Stimulated activated CD4-positive, alpha-beta T cell treated with anti-CD3 and anti-CD28 coated beads, Interleukin-1b, Interleukin-23, amount 100 ng/mL, for 48 hours (primary cell): Measurements from ENCODE around the gene MYRIP.
"Not testable (repeated sequence)": the region's sequence is repeated elsewhere in the genome, so short reads cannot be mapped to it uniquely, and the experiment has no call there.

Experiments
- DNase-seq: peaks from one replicate; pipeline ENCODE4 v3.0.0-alpha.2; 2020

The MYRIP gene

GRCh38 chr3:40088527-40089170 is 279.2 kb downstream of the MYRIP start:
- DNase-seq = no peak

GRCh38 chr3:40096661-40097111 is 287.3 kb downstream of the MYRIP start:
- DNase-seq = no peak

- DNase-seq = no peak
These were observed 288.0 kb downstream of the MYRIP start for GRCh38 chr3:40097131-40098117.

DNA sequence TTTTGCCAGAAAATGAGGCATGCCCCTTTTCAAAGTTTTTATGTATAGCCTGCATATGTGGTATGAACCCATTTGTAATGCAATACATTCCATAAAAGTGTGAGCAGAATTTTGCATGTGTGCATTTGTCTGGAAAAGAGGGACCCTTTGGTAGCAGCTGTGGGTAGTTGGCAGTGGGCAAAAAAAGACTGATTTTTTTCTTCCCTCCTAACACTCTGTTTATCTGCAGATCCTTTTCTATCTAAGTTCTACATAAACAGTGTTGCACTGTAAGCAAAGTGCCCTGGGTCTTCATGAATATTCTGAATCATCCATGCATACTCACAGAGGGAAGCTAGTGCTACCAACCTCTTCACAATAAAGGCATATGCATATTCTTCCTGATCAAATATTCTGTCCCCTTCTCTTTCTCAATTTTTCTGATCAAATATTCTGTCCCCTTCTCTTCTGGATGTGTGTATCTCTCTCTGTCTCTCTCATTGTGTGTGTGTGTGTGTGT is 288.9 kb downstream of the MYRIP start:
- DNase-seq = no peak

DNA sequence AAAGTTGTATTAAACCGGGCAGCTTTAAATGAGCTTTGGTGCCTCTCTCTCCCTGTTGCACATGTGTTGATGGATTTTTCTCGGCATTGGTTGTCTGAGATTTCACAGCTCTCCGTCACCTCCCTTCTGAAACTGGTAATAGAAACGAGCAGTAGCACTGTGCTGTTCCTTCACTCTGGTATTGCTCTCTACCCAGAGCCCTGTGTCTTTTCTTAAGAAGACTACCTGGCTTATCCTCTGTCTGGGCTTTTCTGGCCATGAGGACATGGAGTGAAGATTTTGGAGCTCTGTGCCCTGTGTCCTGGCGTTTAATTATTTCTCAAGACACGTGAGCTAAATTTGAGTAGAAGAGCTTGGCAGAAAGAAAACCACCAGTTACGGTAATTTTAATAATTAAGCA is 290.5 kb downstream of the MYRIP start:
- DNase-seq = no peak

- no peak for DNase-seq
These were observed 292.8 kb downstream of the MYRIP start for GRCh38 chr3:40102182-40102581.

DNA sequence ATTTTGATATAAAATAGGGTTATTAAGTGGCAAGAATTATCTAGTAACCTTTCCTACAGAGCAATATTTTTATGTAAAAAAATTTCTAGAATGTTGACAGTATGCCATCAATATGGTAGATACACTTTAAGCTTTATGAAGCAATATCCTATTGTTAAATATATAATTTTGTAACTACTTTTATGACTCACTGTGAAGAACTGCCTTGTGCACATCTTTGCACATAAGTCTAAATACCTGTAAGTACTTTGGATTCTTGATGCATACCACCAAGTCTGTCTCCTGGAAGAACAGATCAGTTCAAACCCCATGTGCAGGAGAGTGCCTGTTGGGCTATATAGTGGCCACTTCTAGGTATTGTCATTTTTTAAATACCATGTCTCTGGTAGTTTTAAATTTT is 294.4 kb downstream of the MYRIP start:
- no peak for DNase-seq

DNA sequence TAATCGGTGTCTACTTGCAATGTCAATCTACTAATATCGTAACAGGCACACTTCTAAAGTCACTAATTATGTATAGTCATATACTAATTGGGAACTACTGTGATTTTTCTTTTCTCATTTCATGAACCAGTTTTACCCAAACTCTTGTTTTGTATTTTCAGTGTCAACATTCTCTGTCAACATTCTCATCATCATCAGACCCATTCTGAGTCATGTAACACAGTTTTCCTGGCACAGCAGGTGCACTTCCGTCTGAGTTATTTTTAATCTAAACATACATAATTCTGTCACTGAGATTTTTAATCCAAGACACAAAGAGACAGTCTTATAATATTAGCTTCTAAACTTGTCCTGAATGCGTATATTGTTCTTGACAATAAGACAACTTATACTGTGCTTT is 295.0 kb downstream of the MYRIP start:
- no peak for DNase-seq

GRCh38 chr3:40108643-40109042 is 299.2 kb downstream of the MYRIP start:
- DNase-seq = no peak

- DNase-seq = no peak
These were observed 300.5 kb downstream of the MYRIP start for GRCh38 chr3:40109641-40110490.

DNA sequence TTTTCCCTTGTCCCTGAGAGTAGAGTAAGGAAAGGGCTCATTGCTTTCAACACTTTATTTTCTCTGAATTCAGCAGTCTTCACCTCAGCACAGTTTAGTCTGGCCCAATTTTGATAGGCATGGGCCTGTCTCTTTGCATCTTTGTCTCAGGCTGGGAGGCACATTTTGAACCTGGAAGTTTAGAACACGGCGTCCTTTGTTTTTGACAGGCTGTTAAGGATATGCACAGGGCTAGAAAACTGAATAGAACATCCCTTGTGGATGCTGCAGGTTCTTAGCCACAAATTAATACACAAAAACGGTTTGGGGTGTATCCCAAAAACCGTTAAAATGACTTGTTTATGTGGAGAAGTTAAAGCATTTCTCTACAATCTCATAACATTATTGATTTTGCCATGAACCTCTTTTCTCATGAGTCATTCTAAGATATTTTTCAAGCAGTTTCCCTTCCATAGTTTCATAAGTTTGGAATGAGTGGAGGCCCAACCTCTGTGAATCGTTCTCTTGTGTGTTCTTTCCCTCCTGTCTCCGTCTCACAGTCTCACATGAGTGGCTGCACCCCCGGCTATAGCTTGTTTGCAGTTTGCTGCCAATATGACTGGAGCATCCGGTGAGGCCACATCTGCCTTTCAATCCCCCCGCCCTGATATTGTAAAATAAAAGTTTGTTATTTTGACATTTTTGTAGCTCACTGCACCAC is 307.2 kb downstream of the MYRIP start:
- DNase-seq = no peak

DNA sequence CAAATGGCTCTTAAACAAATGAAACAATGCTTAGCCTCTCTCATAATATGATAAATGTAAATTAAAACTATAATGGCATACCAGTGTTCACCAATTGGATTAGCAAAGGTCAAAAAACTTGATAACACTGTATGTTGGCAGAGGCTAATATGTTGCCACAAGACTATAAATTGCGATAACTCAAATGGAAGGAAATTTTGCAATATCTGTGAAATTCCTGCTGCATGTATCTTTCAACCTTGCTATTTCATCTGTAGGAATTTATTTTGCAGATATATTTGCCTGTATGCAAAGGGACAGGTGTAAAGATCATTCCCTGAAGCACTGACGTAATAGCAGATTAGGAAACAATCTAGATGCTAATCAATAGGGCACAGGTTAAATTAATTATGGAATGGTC is 308.7 kb downstream of the MYRIP start:
- DNase-seq = no peak

GRCh38 chr3:40120067-40120692 is 310.8 kb downstream of the MYRIP start:
- no peak for DNase-seq

DNA sequence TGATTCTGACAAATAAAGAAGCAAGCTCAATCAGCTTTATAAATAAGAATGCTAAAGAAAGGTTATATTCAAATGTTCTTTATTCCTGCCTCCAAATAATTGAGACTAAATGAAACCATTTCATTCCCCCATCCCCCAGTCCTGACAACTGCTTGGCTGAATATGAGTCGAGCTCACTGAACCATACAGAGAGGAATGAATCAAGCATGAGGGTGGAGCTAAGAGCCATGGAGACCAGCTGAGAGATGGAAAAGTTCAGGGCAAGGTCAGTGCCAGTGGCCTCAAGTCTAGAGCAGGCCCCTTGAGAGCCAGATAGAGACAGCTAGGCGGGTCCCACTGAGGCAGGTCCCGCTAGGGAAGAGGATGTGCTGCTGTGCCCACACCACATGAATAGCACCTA is 311.4 kb downstream of the MYRIP start:
- DNase-seq = no peak

DNA sequence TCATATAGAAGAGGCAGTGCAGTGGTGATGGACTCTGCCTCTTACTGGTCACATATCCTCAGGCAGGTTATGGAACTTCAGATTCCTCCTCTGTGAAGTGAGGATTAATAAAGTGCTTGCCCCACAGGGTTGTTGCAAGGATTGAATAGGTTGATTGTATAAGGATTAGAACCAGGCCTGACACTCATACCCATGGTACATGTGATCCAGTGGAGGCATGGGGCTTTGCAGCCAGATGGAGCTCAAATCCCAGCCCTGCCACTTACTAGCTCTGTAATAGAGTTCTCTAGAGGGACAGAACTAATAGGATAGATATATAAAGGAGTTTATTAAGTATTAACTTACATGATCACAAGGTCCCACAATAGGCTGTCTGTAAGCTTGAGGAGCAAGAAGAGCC is 315.5 kb downstream of the MYRIP start:
- no peak for DNase-seq

DNA sequence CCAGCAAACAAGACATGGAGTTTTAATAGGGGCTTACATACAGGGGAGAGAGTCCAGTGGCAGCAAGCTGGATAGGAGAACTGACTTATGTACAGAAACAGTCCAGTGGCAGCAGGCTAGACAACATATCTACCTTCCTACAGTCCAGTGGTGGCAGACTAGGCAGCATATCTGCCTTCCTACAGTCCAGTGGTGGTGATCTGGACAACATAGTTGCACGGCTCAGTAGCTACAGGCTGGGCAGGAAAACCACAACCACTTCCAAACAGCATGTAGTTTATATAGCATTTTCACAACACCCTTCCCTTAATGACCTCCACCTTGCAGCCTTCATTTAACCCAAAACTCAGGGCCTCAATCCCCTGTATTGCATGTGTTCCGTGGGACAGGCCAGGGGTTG is 318.8 kb downstream of the MYRIP start:
- no peak for DNase-seq

DNA sequence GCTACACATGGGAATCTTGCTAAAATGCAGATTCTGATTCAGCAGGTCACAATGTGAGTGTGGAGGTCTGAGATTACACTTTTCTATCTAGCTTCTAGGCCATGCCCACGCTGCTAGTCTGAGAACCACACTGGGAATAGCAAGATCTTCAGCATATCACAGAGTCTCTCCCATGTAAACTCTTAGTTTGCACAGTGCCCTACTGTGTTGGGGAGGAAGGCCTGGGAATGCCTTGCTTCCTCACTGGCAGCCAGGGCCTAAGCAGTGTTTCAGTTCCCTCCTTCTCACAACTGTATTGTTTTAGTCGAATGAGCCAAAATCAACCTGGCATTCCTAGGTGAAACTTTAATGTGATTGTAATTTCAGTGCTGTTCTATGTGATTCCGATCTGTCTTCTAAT is 320.1 kb downstream of the MYRIP start:
- no peak for DNase-seq

DNA sequence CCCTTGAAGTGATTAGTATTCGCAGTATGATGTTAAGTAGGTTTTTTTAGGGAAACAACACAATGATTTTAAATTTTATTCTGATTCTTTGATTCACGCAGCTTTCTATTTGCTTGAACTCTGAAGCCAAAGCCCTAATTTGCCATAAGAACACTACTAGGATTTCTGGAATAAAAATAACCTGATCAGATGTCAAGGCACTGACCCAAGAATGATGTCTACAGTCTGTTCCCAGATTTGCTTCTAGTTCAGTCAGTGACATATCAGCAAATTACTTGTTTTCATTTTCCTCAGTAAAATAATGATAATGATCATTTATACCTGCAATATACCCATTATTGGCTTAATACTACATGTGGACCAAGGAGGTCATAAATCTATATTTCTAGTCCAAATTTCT is 320.6 kb downstream of the MYRIP start:
- no peak for DNase-seq

DNA sequence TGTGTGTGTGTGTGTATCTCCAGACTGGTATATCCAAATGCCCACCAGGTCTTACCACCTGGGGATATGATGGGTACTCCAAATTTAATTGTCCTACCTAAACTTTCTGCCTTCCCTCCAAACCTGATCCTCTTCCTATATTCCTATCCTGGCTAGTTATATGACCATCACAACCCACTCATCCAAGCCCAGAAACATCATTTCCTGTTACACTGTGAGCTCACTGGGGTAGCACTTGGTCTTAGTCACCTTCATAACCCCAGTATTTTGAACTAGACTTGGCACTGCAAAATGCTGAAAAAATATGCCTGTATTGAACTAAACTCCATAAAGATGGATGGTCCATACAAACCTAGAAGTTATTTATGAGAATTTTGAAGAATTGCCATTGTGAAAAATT is 321.3 kb downstream of the MYRIP start:
- no peak for DNase-seq

GRCh38 chr3:40133886-40134575 is 324.6 kb downstream of the MYRIP start:
- not testable (repeated sequence) for DNase-seq

GRCh38 chr3:40137591-40138295 is 328.3 kb downstream of the MYRIP start:
- no peak for DNase-seq
